Neutrophil (primary cell): ENCODE measurements around the gene C14orf180.

Experiments
- H3K27ac ChIP-seq: fragments of 200-600 bp; sonication (generic); 2 replicates; pipeline ENCODE4 v1.5.1; 2016; ENCODE audit warnings: mild to moderate bottlenecking, moderate library complexity
- H3K27me3 ChIP-seq: fragments of 200-600 bp; sonication (generic); 2 replicates; pipeline ENCODE4 v1.6.0; 2016; ENCODE audit warnings: mild to moderate bottlenecking
- H3K36me3 ChIP-seq: fragments of 200-600 bp; sonication (generic); 2 replicates; pipeline ENCODE4 v1.5.1; 2017
- H3K4me1 ChIP-seq, 2 experiments: fragments of 200-600 bp in 1 of 2; sonication (generic) in 1 of 2; 1 replicate in 1 of 2; 2 replicates in 1 of 2; pipeline versions ENCODE4 v1.5.1 to v1.6.1; 2013 to 2016; ENCODE audit warnings: low read depth in 1 of 2, low read length in 1 of 2, mild to moderate bottlenecking in 1 of 2, moderate library complexity in 1 of 2; ENCODE audit not compliant: control insufficient read depth in 1 of 2, insufficient read depth in 1 of 2
- H3K4me3 ChIP-seq, 2 experiments: fragments of 200-600 bp in 1 of 2; sonication (generic) in 1 of 2; 1 replicate in 1 of 2; 2 replicates in 1 of 2; pipeline ENCODE4 v1.5.1; 2013 to 2016; ENCODE audit warnings: low read depth in 1 of 2, low read length in 1 of 2, mild to moderate bottlenecking in 1 of 2, moderate library complexity in 1 of 2
- H3K9me3 ChIP-seq: fragments of 200-600 bp; sonication (generic); 2 replicates; pipeline ENCODE4 v1.5.1; 2016
- TF ChIP-seq, protein P1 (sequence below): fragments of 200-600 bp; sonication (generic); IDR thresholded peaks from 2 replicates; pipeline ENCODE4 v1.5.1; 2016; ENCODE audit warnings: antibody characterized with exemption

The C14orf180 gene

DNA sequence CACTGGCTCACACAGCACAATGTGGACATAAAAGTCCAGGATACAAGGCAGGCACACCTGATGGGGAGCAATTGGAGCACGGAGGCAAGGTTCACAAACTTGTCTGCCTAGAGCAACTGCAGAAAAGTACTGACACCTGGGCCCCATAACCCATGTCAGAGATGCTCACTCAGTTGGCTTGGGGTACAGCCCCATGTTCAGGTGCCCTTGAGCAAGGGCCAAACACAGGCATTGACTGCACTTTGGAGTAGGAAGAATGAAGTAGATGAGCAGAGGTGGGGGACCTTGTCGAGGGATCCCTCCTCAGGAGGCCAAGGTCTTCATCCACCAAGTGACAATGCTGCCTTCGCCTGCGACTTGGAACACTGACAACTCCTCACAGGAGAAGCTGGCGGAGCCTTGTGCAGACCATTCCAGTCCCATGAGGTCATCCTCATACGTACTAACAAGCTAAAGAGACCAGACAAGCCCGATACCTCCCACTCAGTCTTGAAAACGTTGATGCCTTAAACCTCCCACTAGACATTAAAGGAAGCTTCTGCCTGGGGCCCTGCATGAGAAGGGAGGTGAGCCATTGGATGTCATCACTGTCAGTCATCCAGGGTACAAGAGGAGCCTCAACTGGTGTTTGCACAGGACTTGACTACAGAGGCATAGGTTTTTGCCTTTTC, 42.5 kb upstream of the C14orf180 start:
- H3K27me3 ChIP-seq = peaks cover 9% of the 10 kb centered on the region
- no peaks in the 10 kb centered on the region for H3K9me3 ChIP-seq
- TF ChIP-seq, protein P1, sequence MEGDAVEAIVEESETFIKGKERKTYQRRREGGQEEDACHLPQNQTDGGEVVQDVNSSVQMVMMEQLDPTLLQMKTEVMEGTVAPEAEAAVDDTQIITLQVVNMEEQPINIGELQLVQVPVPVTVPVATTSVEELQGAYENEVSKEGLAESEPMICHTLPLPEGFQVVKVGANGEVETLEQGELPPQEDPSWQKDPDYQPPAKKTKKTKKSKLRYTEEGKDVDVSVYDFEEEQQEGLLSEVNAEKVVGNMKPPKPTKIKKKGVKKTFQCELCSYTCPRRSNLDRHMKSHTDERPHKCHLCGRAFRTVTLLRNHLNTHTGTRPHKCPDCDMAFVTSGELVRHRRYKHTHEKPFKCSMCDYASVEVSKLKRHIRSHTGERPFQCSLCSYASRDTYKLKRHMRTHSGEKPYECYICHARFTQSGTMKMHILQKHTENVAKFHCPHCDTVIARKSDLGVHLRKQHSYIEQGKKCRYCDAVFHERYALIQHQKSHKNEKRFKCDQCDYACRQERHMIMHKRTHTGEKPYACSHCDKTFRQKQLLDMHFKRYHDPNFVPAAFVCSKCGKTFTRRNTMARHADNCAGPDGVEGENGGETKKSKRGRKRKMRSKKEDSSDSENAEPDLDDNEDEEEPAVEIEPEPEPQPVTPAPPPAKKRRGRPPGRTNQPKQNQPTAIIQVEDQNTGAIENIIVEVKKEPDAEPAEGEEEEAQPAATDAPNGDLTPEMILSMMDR = no peak

GRCh38 chr14:104537613-104537988, 42.0 kb upstream of the C14orf180 start:
- H3K27ac ChIP-seq = no peak overlapping the region
- no peaks in the 10 kb centered on the region for H3K9me3 ChIP-seq
- TF ChIP-seq, protein P1 = no peak
- H3K4me1 ChIP-seq = no peaks in the 10 kb centered on the region
- no peak overlapping the region for H3K4me3 ChIP-seq
- H3K27me3 ChIP-seq = peaks cover 9% of the 10 kb centered on the region
- no peaks in the 10 kb centered on the region for H3K36me3 ChIP-seq

More for the DNA sequence above, 42.5 kb upstream of the C14orf180 start:
- Histone ChIP-seq H3K36me3 (no peaks in the 10 kb centered on the region), H3K4me1 (no peaks in the 10 kb centered on the region), H3K27ac (no peak overlapping the region), H3K4me3 (no peak overlapping the region)

- Histone ChIP-seq H3K9me3 (no peaks in the 10 kb centered on the region), H3K36me3 (no peaks in the 10 kb centered on the region), H3K27me3 (peaks cover 34% of the 10 kb centered on the region), H3K27ac (no peak overlapping the region), H3K4me3 (no peak overlapping the region), H3K4me1 (no peaks in the 10 kb centered on the region)
- TF ChIP-seq, protein P1 = no peak
Measured at GRCh38 chr14:104541905-104542465, 37.6 kb upstream of the C14orf180 start.

- no peak overlapping the region for H3K27ac ChIP-seq
- H3K4me3 ChIP-seq = no peak overlapping the region
- TF ChIP-seq, protein P1 = no peak
- H3K27me3 ChIP-seq = peaks cover 34% of the 10 kb centered on the region
- H3K36me3 ChIP-seq = no peaks in the 10 kb centered on the region
- H3K4me1 ChIP-seq = no peaks in the 10 kb centered on the region
- H3K9me3 ChIP-seq = no peaks in the 10 kb centered on the region
Measured at GRCh38 chr14:104542871-104543830, 36.4 kb upstream of the C14orf180 start.

- Histone ChIP-seq H3K27ac (no peak overlapping the region), H3K9me3 (no peaks in the 10 kb centered on the region), H3K36me3 (no peaks in the 10 kb centered on the region), H3K4me1 (no peaks in the 10 kb centered on the region), H3K27me3 (peaks cover 34% of the 10 kb centered on the region), H3K4me3 (no peak overlapping the region)
- TF ChIP-seq, protein P1 = no peak
Measured at GRCh38 chr14:104544362-104544961, 35.1 kb upstream of the C14orf180 start.
